Bronchial epithelial cell (primary cell): ENCODE data around the gene CXCL12. TPM values are rescaled to one million over a fixed set of nuclear protein-coding genes. Genes with fewer than 3 reads are reported as not detected.

Source experiments
- DNase-seq: peaks from one replicate; pipeline ENCODE4 v3.0.0-alpha.2; 2010; ENCODE audit warnings: low read depth
- FAIRE-seq: peaks from 2 replicates; lab custom pipeline; 2011; peaks lifted over from hg19 to GRCh38; lab: Jason Lieb, UNC
- H3K27me3 ChIP-seq: 2 replicates; pipeline ENCODE4 v1.5.1; 2011; ENCODE audit warnings: low read length; ENCODE audit not compliant: control insufficient read depth, insufficient read depth
- H3K36me3 ChIP-seq: 2 replicates; pipeline ENCODE4 v1.5.1; 2011; ENCODE audit warnings: low read length; ENCODE audit not compliant: control insufficient read depth, insufficient read depth
- H3K4me3 ChIP-seq: 2 replicates; pipeline ENCODE4 v1.5.1; 2011; ENCODE audit warnings: mild to moderate bottlenecking, low read depth, low read length, control low read depth
- total RNA-seq: library from RNA; depleted of rRNA; stranded (reverse); fragments of >200 nt; gene quantifications from 2 replicates; pipeline ENCODE4 v1.2.1, GENCODE V29; 2014
- TF ChIP-seq, protein P1 (sequence below): IDR thresholded peaks from 2 replicates; pipeline ENCODE4 v1.5.1; 2011; ENCODE audit warnings: mild to moderate bottlenecking, moderate library complexity, low read length, control low read depth, inconsistent platforms; ENCODE audit not compliant: insufficient read depth, severe bottlenecking

Gene CXCL12
- total RNA-seq, 1 donor from 2014 or later: 1.3 TPM

DNA sequence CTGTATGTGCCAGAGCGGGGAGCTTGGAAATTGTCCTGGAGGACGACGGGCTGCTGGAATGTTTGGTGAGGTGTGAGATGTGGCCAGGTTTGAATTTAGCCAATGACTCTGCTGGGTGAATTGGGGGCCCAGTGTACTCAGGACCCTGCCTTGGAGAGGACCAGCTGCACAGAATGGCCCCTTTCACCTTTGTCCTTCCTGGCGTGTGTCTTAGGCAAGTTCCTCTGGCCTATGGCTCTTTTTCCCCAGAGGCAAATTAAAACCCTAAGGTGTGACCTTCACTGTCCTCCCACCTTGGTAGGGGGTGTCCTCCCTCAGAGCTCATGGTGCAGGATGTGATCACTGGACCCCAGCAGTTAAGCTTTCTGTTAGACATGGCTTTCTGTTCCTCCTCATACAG lies 47.8 kb downstream of the CXCL12 start:
- no peak overlapping the region for H3K4me3 ChIP-seq
- FAIRE-seq (no peak), DNase-seq (no peak)
- H3K27me3 ChIP-seq: no peaks in the 10 kb centered on the region
- TF ChIP-seq, protein P1, sequence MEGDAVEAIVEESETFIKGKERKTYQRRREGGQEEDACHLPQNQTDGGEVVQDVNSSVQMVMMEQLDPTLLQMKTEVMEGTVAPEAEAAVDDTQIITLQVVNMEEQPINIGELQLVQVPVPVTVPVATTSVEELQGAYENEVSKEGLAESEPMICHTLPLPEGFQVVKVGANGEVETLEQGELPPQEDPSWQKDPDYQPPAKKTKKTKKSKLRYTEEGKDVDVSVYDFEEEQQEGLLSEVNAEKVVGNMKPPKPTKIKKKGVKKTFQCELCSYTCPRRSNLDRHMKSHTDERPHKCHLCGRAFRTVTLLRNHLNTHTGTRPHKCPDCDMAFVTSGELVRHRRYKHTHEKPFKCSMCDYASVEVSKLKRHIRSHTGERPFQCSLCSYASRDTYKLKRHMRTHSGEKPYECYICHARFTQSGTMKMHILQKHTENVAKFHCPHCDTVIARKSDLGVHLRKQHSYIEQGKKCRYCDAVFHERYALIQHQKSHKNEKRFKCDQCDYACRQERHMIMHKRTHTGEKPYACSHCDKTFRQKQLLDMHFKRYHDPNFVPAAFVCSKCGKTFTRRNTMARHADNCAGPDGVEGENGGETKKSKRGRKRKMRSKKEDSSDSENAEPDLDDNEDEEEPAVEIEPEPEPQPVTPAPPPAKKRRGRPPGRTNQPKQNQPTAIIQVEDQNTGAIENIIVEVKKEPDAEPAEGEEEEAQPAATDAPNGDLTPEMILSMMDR: no peak
- H3K36me3 ChIP-seq: no peaks in the 10 kb centered on the region

GRCh38 chr10:44335330-44336021 lies 49.4 kb downstream of the CXCL12 start:
- TF ChIP-seq, protein P1: no peak
- Histone ChIP-seq H3K36me3 (no peaks in the 10 kb centered on the region), H3K4me3 (no peak overlapping the region), H3K27me3 (no peaks in the 10 kb centered on the region)
- DNase-seq (no peak), FAIRE-seq (no peak)

DNA sequence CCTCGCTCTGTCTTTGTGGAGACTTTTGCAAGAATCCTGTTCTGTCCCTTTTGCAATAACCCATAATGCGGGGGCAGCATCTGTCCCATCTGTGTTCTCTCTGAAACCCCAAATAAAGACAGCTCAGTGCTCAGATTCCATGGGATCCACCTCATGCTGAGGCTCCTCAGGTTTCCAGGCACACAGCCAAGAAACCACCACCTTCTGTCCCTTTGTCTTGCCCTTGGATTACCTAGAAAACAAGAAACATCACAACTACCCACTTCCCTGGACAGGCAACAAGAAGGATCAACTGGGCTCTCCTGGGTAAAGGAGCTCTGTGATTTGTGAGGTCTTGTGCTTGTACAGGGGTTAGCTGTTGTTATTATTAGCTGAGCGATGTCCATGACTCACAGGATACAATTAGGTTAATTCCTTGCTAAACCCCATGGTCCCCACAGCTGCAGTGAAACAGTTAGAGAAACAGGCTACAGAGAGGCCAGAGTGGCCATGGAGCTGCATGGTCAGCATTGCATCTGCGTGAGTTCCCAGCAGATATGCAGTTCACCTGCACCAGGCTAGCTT lies 50.2 kb downstream of the CXCL12 start:
- TF ChIP-seq, protein P1: no peak
- no peak for FAIRE-seq
- Histone ChIP-seq H3K27me3 (no peaks in the 10 kb centered on the region), H3K36me3 (no peaks in the 10 kb centered on the region), H3K4me3 (no peak overlapping the region)
- DNase-seq: no peak

DNA sequence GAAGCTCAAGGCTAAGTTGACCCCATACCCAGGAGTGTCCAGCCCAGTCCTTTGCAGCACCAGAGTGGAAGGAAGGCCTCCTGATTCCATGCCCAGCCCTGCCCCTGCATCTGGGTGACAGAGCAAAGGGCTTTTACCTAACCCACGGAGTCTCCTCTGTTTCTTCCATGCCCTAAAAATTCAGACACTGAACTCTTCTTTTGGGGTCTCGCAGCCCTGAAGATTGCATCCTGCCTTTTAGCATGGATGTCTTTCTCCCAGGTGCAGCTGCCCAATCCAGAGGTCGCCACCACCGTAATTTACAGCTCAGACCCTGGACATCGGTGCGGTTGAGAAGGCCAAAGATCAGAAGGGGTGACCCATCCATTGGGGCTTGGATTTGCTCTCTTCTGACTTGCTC lies 50.8 kb downstream of the CXCL12 start:
- Histone ChIP-seq H3K27me3 (no peaks in the 10 kb centered on the region), H3K4me3 (no peak overlapping the region), H3K36me3 (no peaks in the 10 kb centered on the region)
- FAIRE-seq: no peak
- no peak for DNase-seq
- TF ChIP-seq, protein P1: no peak

DNA sequence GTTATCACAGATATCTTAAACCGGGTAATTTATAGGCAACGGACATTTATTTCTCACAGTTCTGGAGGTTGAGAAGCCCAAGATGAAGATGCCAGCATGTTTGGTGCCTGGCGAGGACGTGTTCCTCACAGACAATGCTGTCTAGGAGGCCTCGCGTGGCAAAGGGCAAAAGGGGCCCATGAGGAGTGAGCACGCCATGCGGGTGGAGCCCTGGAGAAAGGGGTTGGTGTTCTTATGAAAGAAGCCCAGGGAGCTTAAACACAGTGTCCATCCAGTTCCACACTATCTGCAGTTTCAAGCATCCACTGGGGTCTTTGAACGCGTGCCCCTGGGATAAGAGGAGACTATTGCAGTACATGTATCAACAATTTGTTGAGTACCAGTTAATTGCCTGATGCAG lies 51.4 kb downstream of the CXCL12 start:
- TF ChIP-seq, protein P1: no peak
- no peak for DNase-seq
- FAIRE-seq: no peak

More for the DNA sequence above, 51.4 kb downstream of the CXCL12 start:
- Histone ChIP-seq H3K4me3 (no peak overlapping the region), H3K27me3 (no peaks in the 10 kb centered on the region), H3K36me3 (no peaks in the 10 kb centered on the region)
